ENCODE data around the gene RXRA. TPM values are rescaled to one million over a fixed set of nuclear protein-coding genes. Genes with fewer than 3 reads are reported as not detected.

Gene RXRA
- total RNA-seq, 2 donors from 2014 or later, result 68.2 to 72.0 TPM

DNA sequence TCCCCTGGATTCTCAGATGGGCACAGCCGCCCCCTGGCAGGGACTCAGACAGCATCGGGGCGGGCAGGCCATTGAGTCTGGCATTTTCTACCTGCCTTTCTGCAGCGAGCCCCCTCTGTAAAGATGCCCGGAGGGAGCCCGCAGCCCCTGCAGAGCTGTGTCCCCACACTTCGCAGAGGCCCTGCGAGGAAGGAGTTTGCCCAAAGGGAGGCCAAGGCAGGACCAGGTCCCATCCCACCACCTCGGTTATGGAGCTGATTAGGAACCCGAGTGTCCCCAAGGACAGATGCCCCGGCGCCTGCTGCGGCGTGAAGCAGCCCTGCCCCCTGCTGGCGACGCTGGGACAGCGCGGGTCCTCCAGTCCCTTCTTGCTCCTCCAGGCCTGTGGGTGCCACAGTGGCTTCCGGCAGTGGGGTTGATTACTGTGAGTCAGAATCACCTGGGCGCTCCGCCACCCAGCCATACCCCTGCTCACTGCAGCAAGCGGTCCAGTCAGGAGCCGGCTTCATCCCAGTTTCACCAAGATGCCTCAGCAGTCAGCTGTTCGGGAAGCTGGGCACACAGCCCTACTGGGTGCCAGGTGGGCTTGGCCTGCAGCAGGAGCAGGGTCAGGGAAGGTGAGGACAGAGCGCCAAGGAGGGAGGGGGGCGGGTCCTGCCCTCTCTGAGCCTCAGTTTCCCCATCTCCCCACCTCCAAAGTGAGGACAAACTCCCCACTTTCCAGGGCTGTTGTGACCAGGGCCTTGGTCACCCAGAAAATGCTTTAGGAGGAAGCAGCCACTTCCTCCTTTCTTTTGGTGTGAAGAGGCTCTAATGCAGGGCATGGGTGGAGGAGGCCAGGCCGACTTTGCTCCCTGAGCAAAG lies 117.2 kb downstream of the RXRA start:
- Histone ChIP-seq H3K27me3 (no peaks in the 10 kb centered on the region), H3K4me1 (no peaks in the 10 kb centered on the region), H3K36me3 (no peaks in the 10 kb centered on the region), H3K4me3 (no peak overlapping the region), H3K27ac (no peak overlapping the region), H3K9ac (ENCODE audit: low read depth in 2 of 2, low read length in 2 of 2) (peak overlapping the region; percentile 24 to 40), H3K9me3 (no peaks in the 10 kb centered on the region)
- intact Hi-C loops (cut with DNase I), result loop anchor here (1.0 kb wide), 1 partner anchor 273 kb away; no protein-coding TSS in a partner anchor
- TF ChIP-seq CTCF (IDR thresholded peaks at IDR 0.05), result peak; percentile 98
- peak; percentile 88 for DNase-seq

GRCh38 chr9:134444038-134444315 lies 117.7 kb downstream of the RXRA start:
- Histone ChIP-seq H3K9ac (ENCODE audit: low read depth in 2 of 2, low read length in 2 of 2) (peak overlapping the region in 1 of 2 donors; percentile 40), H3K36me3 (no peaks in the 10 kb centered on the region), H3K4me3 (no peak overlapping the region), H3K27me3 (no peaks in the 10 kb centered on the region), H3K9me3 (no peaks in the 10 kb centered on the region), H3K4me1 (no peaks in the 10 kb centered on the region), H3K27ac (no peak overlapping the region)
- no peak for TF ChIP-seq CTCF (IDR thresholded peaks at IDR 0.05)
- intact Hi-C loops (cut with DNase I), result no loop called here
- no peak for DNase-seq

DNA sequence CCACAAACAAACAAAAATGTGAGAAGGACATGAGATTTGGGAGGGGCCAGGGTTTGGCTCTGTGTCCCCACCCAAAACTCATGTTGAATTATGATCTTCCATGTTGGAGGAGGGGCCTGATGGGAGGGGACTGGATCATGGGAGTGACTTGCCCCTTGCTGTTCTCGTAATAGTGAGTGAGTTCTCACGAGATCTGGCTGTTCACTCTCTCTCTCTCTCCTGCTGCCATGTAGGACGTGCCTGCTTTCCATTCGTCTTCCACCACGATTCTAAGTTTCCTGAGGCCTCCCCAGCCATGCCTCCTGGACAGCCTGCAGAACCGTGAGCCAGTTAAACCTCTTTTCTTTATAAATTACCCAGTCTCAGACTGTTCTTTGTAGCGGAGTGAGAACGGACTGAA lies 118.7 kb downstream of the RXRA start:
- Histone ChIP-seq H3K27me3 (no peaks in the 10 kb centered on the region), H3K36me3 (no peaks in the 10 kb centered on the region), H3K9me3 (no peaks in the 10 kb centered on the region), H3K4me3 (no peak overlapping the region), H3K27ac (no peak overlapping the region), H3K4me1 (no peaks in the 10 kb centered on the region), H3K9ac (ENCODE audit: low read depth in 2 of 2, low read length in 2 of 2) (no peak overlapping the region)
- no peak for TF ChIP-seq CTCF (IDR thresholded peaks at IDR 0.05)
- intact Hi-C loops (cut with DNase I), result no loop called here
- no peak for DNase-seq

- H3K9ac ChIP-seq (ENCODE audit: low read depth in 2 of 2, low read length in 2 of 2), result no peak overlapping the region
- intact Hi-C loops (cut with DNase I), result loop anchor here (2.0 kb wide), 1 partner anchor 289 kb away; no protein-coding TSS in a partner anchor
- peak; percentile 77 for TF ChIP-seq CTCF (IDR thresholded peaks at IDR 0.05)
- H3K4me3 ChIP-seq, result no peak overlapping the region
- peak; percentile 83 for DNase-seq
- no peak overlapping the region for H3K27ac ChIP-seq
- no peaks in the 10 kb centered on the region for H3K4me1 ChIP-seq
- no peaks in the 10 kb centered on the region for H3K36me3 ChIP-seq
- H3K9me3 ChIP-seq, result no peaks in the 10 kb centered on the region
- H3K27me3 ChIP-seq, result no peaks in the 10 kb centered on the region
Observed at GRCh38 chr9:134449180-134449916, 123.1 kb downstream of the RXRA start.

GRCh38 chr9:134451700-134452458 lies 125.6 kb downstream of the RXRA start:
- DNase-seq, result no peak
- H3K36me3 ChIP-seq, result no peaks in the 10 kb centered on the region
- H3K4me1 ChIP-seq, result peaks cover 14% of the 10 kb centered on the region
- no peaks in the 10 kb centered on the region for H3K27me3 ChIP-seq
- H3K9ac ChIP-seq (ENCODE audit: low read depth in 2 of 2, low read length in 2 of 2), result no peak overlapping the region
- no peak for TF ChIP-seq CTCF (IDR thresholded peaks at IDR 0.05)
- no peak overlapping the region for H3K4me3 ChIP-seq
- intact Hi-C loops (cut with DNase I), result no loop called here
- no peaks in the 10 kb centered on the region for H3K9me3 ChIP-seq
- no peak overlapping the region for H3K27ac ChIP-seq
